CD4-positive, alpha-beta T cell treated with Interferon alpha-2 for 1 hour (primary cell): Measurements from ENCODE around the gene HLA-F.
A peak's percentile ranks its signal among the peaks of the same experiment; 100 is the strongest.

Experiments used
- DNase-seq, 2 donors: peaks; one replicate each; pipeline ENCODE4 v3.0.0-alpha.2; 2020 to 2022

HLA-F gene

GRCh38 chr6:29724937-29725869 lies 2.0 kb downstream of the HLA-F start:
- DNase-seq: peak in 1 of 2 donors; percentile 27

GRCh38 chr6:29726001-29726400 lies 2.8 kb downstream of the HLA-F start:
- peak in 1 of 2 donors; percentile 39 for DNase-seq

- DNase-seq: peak in 1 of 2 donors; percentile 45
Observed at GRCh38 chr6:29726571-29727194, 3.4 kb downstream of the HLA-F start.

GRCh38 chr6:29727637-29728036 lies 4.4 kb downstream of the HLA-F start:
- DNase-seq: no peak

- no peak for DNase-seq
Observed at GRCh38 chr6:29728173-29728874, 5.1 kb downstream of the HLA-F start.

- no peak for DNase-seq
Observed at GRCh38 chr6:29728875-29729270, 5.6 kb downstream of the HLA-F start.

GRCh38 chr6:29729774-29730328 lies 6.6 kb downstream of the HLA-F start:
- no peak for DNase-seq

GRCh38 chr6:29730575-29731126 lies 7.4 kb downstream of the HLA-F start:
- DNase-seq: no peak

GRCh38 chr6:29731281-29731680 lies 8.0 kb downstream of the HLA-F start:
- no peak for DNase-seq

- no peak for DNase-seq
Observed at GRCh38 chr6:29733057-29733456, 9.8 kb downstream of the HLA-F start.

- no peak for DNase-seq
Observed at GRCh38 chr6:29734046-29735018, 11.1 kb downstream of the HLA-F start.

GRCh38 chr6:29736563-29736962 lies 13.3 kb downstream of the HLA-F start:
- no peak for DNase-seq

GRCh38 chr6:29737707-29738630 lies 14.7 kb downstream of the HLA-F start:
- peak; percentile 78 to 83 for DNase-seq

GRCh38 chr6:29739136-29739881 lies 16.1 kb downstream of the HLA-F start:
- no peak for DNase-seq

- DNase-seq: no peak
Observed at GRCh38 chr6:29739882-29740261, 16.6 kb downstream of the HLA-F start.

GRCh38 chr6:29741592-29741991 lies 18.4 kb downstream of the HLA-F start:
- DNase-seq: no peak

GRCh38 chr6:29742127-29742526 lies 18.9 kb downstream of the HLA-F start:
- no peak for DNase-seq

- DNase-seq: no peak
Observed at GRCh38 chr6:29743025-29743424, 19.8 kb downstream of the HLA-F start.

- no peak for DNase-seq
Observed at GRCh38 chr6:29743568-29743967, 20.3 kb downstream of the HLA-F start.

GRCh38 chr6:29744131-29744530 lies 20.9 kb downstream of the HLA-F start:
- DNase-seq: no peak
